ENCODE measurements around the gene SLC7A6OS. TPM values are rescaled to one million over a fixed set of nuclear protein-coding genes. Genes with fewer than 3 reads are reported as not detected.
A peak's percentile ranks its signal among the peaks of the same experiment; 100 is the strongest.

SLC7A6OS gene
- total and polyA plus RNA-seq, 4 experiments from 2014 or later, result 22.4 to 55.8 (median 38.6) TPM

DNA sequence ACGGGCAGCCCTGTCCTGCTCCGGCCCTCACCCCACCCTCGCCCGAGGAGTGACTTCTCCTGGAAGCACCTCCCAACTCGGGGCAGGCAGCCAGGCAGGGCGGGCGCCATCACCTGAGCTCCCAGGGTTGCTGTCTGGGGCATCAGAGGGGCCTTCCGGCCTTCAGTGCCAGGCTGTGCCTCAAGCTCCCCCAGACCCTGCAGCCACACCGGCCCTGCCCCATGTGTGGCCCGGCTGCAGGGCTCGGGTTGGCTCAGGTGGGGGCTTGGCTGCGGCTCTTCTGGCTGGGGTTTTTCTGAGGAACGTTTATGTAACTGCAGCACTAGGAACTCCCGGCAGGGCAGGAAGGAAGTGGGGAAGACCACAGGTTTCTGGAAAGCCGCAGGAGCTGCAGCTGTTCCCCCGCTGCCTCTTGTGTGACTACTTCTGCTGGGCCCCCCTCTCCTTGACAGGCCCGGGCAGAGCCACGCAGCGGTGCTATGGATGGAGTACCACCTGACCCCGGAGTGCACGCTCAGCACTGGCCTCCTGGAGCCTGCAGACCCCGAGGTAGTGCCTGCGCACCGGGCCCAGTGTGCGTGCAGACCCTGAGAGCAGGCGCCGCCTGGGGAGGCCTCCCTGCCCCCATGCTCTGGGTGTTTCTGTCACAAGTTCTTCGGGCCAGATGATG is 45.6 kb upstream of the SLC7A6OS start:
- H3K4me3 ChIP-seq (ENCODE audit: low read length in 2 of 2), result peak overlapping the region; percentile 23 to 29
- Mint-ChIP-seq H3K27me3 (no peaks in the 10 kb centered on the region), H3K9me3 (no peaks in the 10 kb centered on the region), H3K36me3 (peaks cover 19 to 42% of the 10 kb centered on the region in 2 donors), H3K27ac (peak overlapping the region in 6 of 7 donors; percentile 47 to 85 (median 80)), H3K4me3 (peak overlapping the region; percentile 65 to 89 (median 80)), H3K4me1 (peaks cover 21 to 51% (median 36%) of the 10 kb centered on the region in 4 donors)
- H3K27me3 ChIP-seq (ENCODE audit: insufficient read depth, low read length), result no peaks in the 10 kb centered on the region
- no peak overlapping the region for H3K27ac ChIP-seq (ENCODE audit: low read depth, low read length)
- peaks cover 19% of the 10 kb centered on the region for H3K36me3 ChIP-seq (ENCODE audit: insufficient read depth, low read length)
- ChIA-PET CTCF (ENCODE audit: partially characterized antibody) (interaction anchor here (0.8 to 2.9 kb wide), 11 partner anchors 8 to 155 kb away, joined by 3 to 14 read pairs (median 4); no protein-coding TSS in a partner anchor), POLR2A (ENCODE audit: partially characterized antibody) (interaction anchor here (0.5 to 1.3 kb wide), 7 partner anchors 12 to 490 kb away, joined by 3 to 4 read pairs (median 3); partner anchors contain the start of gene SLC7A6)
- H3K4me1 ChIP-seq (ENCODE audit: insufficient read depth, low read length), result peaks cover 40% of the 10 kb centered on the region
- DNase-seq, result peak; percentile 73 to 86 (median 80)
- intact Hi-C loops (cut with micrococcal nuclease), result no loop called here
- no peaks in the 10 kb centered on the region for H3K9me3 ChIP-seq (ENCODE audit: control insufficient read depth in 1 of 2, low read length in 2 of 2)

DNA sequence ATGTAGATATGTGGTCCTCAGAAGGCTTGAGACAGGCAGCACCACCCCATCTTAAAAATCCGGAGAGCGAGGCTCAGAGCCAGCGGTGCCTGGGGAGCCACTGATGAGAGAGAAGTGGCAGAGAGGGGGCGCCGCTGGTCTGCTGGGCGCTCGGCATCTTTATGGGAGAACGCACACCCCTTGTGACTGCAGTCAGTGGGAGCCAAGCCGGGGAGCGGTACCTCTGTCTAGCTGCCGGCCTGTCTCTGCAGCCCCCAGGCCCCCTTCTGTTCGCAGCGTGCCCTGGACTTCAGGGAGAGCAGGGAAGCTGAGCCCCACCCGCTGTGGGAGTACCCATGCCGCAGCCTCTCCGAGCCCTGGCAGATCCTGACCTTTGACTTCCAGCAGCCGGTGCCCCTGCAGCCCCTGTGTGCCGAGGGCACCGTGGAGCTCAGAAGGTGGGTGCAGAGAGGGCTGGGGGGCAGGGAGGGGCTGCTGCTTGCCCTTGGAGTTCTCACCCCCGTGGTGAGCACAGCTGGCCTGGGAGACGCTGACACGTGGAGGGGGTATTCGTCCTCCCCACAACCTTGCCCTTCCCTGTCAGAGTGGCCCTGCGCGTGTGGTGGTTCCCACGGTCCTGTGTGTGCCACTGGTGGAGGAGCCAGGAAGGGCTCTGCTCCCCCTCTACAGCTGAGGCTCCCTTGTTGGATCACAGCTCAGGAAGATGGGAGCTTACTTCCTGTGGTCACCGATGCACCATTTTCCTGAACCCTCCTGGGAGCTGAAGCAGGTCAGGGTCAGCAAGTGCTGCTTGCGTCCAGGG is 44.9 kb upstream of the SLC7A6OS start:
- Histone ChIP-seq H3K27ac (ENCODE audit: low read depth, low read length) (no peak overlapping the region), H3K4me1 (ENCODE audit: insufficient read depth, low read length) (peaks cover 40% of the 10 kb centered on the region), H3K27me3 (ENCODE audit: insufficient read depth, low read length) (no peaks in the 10 kb centered on the region), H3K9me3 (ENCODE audit: control insufficient read depth in 1 of 2, low read length in 2 of 2) (no peaks in the 10 kb centered on the region), H3K4me3 (ENCODE audit: low read length in 2 of 2) (peak overlapping the region; percentile 23 to 29), H3K36me3 (ENCODE audit: insufficient read depth, low read length) (peaks cover 19% of the 10 kb centered on the region)
- H3K4me1 Mint-ChIP-seq, result peaks cover 21 to 51% (median 36%) of the 10 kb centered on the region in 4 donors
- peak overlapping the region in 2 of 7 donors; percentile 47 to 82 for H3K27ac Mint-ChIP-seq
- intact Hi-C loops (cut with micrococcal nuclease), result no loop called here
- peaks cover 19 to 45% of the 10 kb centered on the region in 2 donors for H3K36me3 Mint-ChIP-seq
- H3K27me3 Mint-ChIP-seq, result no peaks in the 10 kb centered on the region
- H3K4me3 Mint-ChIP-seq, result peak overlapping the region in 7 of 8 donors; percentile 65 to 89 (median 80)
- ChIA-PET CTCF (ENCODE audit: partially characterized antibody) (interaction anchor here (0.8 to 2.9 kb wide), 8 partner anchors 9 to 118 kb away, joined by 3 to 14 read pairs (median 4); no protein-coding TSS in a partner anchor), POLR2A (ENCODE audit: partially characterized antibody) (interaction anchor here (0.5 to 1.3 kb wide), 6 partner anchors 16 to 491 kb away, joined by 3 to 4 read pairs (median 3); partner anchors contain the start of gene SLC7A6)
- DNase-seq, result no peak
- no peaks in the 10 kb centered on the region for H3K9me3 Mint-ChIP-seq

DNA sequence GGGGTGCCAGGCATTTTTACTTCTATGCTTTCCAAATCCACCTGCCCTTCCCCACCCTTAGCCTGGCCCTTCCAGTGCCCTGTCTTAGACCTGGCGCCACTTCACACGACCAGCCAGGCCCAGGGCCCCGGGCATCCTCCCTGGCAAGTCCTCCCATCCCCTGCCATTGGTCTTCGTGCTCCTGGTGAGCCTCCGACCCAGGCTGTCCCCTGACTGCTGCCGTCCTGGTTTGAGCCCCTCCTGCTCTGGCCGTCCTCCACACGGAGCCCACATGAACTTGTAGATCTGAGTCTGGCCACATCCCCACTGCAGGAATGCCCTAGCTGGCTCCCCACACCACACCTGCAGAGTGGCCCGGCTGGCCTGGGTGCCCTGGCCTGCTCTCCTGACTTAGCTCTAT is 44.1 kb upstream of the SLC7A6OS start:
- Mint-ChIP-seq H3K9me3 (no peaks in the 10 kb centered on the region), H3K27ac (no peak overlapping the region), H3K4me1 (peaks cover 22 to 51% (median 33%) of the 10 kb centered on the region in 4 donors), H3K27me3 (no peaks in the 10 kb centered on the region), H3K4me3 (peak overlapping the region in 2 of 8 donors; percentile 12 to 46), H3K36me3 (peaks cover 18 to 51% of the 10 kb centered on the region in 2 donors)
- ChIA-PET POLR2A (ENCODE audit: partially characterized antibody) (interaction anchor here (0.6 kb wide), 1 partner anchor 1888 kb away, joined by 3 read pairs; no protein-coding TSS in a partner anchor), CTCF (ENCODE audit: partially characterized antibody) (interaction anchor here (0.7 to 2.8 kb wide), 2 partner anchors 12 to 94 kb away, joined by 3 to 14 read pairs; no protein-coding TSS in a partner anchor)
- no peaks in the 10 kb centered on the region for H3K9me3 ChIP-seq (ENCODE audit: control insufficient read depth in 1 of 2, low read length in 2 of 2)
- peaks cover 40% of the 10 kb centered on the region for H3K4me1 ChIP-seq (ENCODE audit: insufficient read depth, low read length)
- H3K27ac ChIP-seq (ENCODE audit: low read depth, low read length), result no peak overlapping the region
- H3K36me3 ChIP-seq (ENCODE audit: insufficient read depth, low read length), result peaks cover 27% of the 10 kb centered on the region
- DNase-seq, result no peak
- no peak overlapping the region for H3K4me3 ChIP-seq (ENCODE audit: low read length in 2 of 2)
- H3K27me3 ChIP-seq (ENCODE audit: insufficient read depth, low read length), result no peaks in the 10 kb centered on the region
- intact Hi-C loops (cut with micrococcal nuclease), result no loop called here

DNA sequence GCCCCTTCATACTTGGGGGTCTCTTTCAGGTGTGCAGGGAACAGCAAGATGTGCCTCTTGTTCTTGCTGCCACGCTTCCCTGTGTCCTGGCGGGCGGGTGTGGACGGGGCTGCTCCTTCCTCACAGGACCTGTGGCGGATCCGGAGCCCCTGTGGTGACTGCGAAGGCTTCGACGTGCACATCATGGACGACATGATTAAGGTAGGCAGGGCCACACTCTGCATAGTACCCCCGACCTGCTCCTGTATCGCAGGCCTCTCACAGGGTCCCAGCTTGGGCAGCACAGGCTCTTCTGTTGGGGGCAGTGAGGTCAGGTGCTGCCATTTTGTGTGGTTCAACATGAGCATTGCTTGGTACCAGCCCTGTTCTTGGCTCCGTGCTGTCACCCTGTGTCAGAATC is 42.6 kb upstream of the SLC7A6OS start:
- Mint-ChIP-seq H3K4me3 (no peak overlapping the region), H3K27ac (no peak overlapping the region), H3K4me1 (peaks cover 24 to 47% (median 33%) of the 10 kb centered on the region in 4 donors), H3K36me3 (peaks cover 28 to 62% of the 10 kb centered on the region in 2 donors), H3K9me3 (no peaks in the 10 kb centered on the region), H3K27me3 (no peaks in the 10 kb centered on the region)
- ChIA-PET POLR2A (ENCODE audit: partially characterized antibody) (interaction anchor here (0.6 kb wide), 1 partner anchor 188 kb away, joined by 3 read pairs; no protein-coding TSS in a partner anchor), CTCF (ENCODE audit: partially characterized antibody) (no interaction called here)
- Histone ChIP-seq H3K9me3 (ENCODE audit: control insufficient read depth in 1 of 2, low read length in 2 of 2) (no peaks in the 10 kb centered on the region), H3K36me3 (ENCODE audit: insufficient read depth, low read length) (peaks cover 36% of the 10 kb centered on the region), H3K27ac (ENCODE audit: low read depth, low read length) (no peak overlapping the region), H3K4me1 (ENCODE audit: insufficient read depth, low read length) (peaks cover 35% of the 10 kb centered on the region), H3K27me3 (ENCODE audit: insufficient read depth, low read length) (no peaks in the 10 kb centered on the region), H3K4me3 (ENCODE audit: low read length in 2 of 2) (no peak overlapping the region)
- no peak for DNase-seq
- intact Hi-C loops (cut with micrococcal nuclease), result no loop called here

GRCh38 chr16:68351991-68352431 is 41.3 kb upstream of the SLC7A6OS start:
- H3K4me1 Mint-ChIP-seq, result peaks cover 21 to 33% (median 26%) of the 10 kb centered on the region in 4 donors
- intact Hi-C loops (cut with micrococcal nuclease), result no loop called here
- POLR2A ChIA-PET (ENCODE audit: partially characterized antibody), result no interaction called here
- CTCF ChIA-PET (ENCODE audit: partially characterized antibody), result no interaction called here
- no peaks in the 10 kb centered on the region for H3K27me3 Mint-ChIP-seq
- no peak for DNase-seq
- no peaks in the 10 kb centered on the region for H3K9me3 Mint-ChIP-seq
- Histone ChIP-seq H3K4me1 (ENCODE audit: insufficient read depth, low read length) (peaks cover 22% of the 10 kb centered on the region), H3K27ac (ENCODE audit: low read depth, low read length) (no peak overlapping the region), H3K27me3 (ENCODE audit: insufficient read depth, low read length) (no peaks in the 10 kb centered on the region), H3K4me3 (ENCODE audit: low read length in 2 of 2) (no peak overlapping the region), H3K9me3 (ENCODE audit: control insufficient read depth in 1 of 2, low read length in 2 of 2) (no peaks in the 10 kb centered on the region), H3K36me3 (ENCODE audit: insufficient read depth, low read length) (peaks cover 43% of the 10 kb centered on the region)
- no peak overlapping the region for H3K27ac Mint-ChIP-seq
- no peak overlapping the region for H3K4me3 Mint-ChIP-seq
- peaks cover 38 to 73% of the 10 kb centered on the region in 2 donors for H3K36me3 Mint-ChIP-seq

DNA sequence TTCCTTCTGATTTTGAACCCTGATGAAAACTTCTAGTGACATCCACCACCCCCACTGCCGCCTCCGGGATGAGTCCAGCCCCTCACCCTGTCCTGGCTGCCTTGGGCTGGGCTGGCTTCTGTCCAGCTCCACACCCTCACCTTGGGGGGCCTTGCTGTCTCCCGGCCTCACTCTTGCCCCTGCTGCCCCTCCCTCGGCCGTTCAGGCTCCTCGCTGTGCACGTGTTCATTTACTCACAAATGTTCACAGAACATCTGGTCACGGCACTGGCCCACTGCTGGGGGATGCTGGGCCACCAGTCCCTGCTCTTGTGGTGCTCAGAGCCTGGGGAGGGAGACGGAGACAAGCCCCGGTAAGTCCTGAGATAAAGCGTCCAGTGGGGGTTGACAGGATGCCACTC is 40.7 kb upstream of the SLC7A6OS start:
- H3K27me3 ChIP-seq (ENCODE audit: insufficient read depth, low read length), result no peaks in the 10 kb centered on the region
- no peak for DNase-seq
- no peak overlapping the region for H3K27ac ChIP-seq (ENCODE audit: low read depth, low read length)
- peaks cover 48% of the 10 kb centered on the region for H3K36me3 ChIP-seq (ENCODE audit: insufficient read depth, low read length)
- Mint-ChIP-seq H3K27ac (no peak overlapping the region), H3K27me3 (no peaks in the 10 kb centered on the region), H3K36me3 (peaks cover 40 to 74% of the 10 kb centered on the region in 2 donors), H3K9me3 (no peaks in the 10 kb centered on the region), H3K4me3 (no peak overlapping the region), H3K4me1 (peaks cover 16 to 28% (median 21%) of the 10 kb centered on the region in 4 donors)
- H3K4me3 ChIP-seq (ENCODE audit: low read length in 2 of 2), result no peak overlapping the region
- CTCF ChIA-PET (ENCODE audit: partially characterized antibody), result no interaction called here
- POLR2A ChIA-PET (ENCODE audit: partially characterized antibody), result no interaction called here
- H3K4me1 ChIP-seq (ENCODE audit: insufficient read depth, low read length), result peaks cover 16% of the 10 kb centered on the region
- H3K9me3 ChIP-seq (ENCODE audit: control insufficient read depth in 1 of 2, low read length in 2 of 2), result no peaks in the 10 kb centered on the region
- intact Hi-C loops (cut with micrococcal nuclease), result no loop called here

Measured in CD4-positive, alpha-beta memory T cell (primary cell).